WTC11 (cell line): ENCODE results near the gene ETV1. TPM values are rescaled to one million over a fixed set of nuclear protein-coding genes. Genes with fewer than 3 reads are reported as not detected.

Experiments
- ATAC-seq: fragments of 200-7000 bp; cut with Tn5 transposase; 2 replicates; pipeline ENCODE4 v1.10.0; 2021; ENCODE audit warnings: mild to moderate bottlenecking, moderate library complexity
- CTCF ChIA-PET: fragments of 300-600 bp; sonication (Branson Sonifier 250); formaldehyde crosslinking; loops from one replicate; lab custom pipeline; 2021; ENCODE audit warnings: antibody characterized with exemption; lab: Charles Lee
- POLR2A ChIA-PET: fragments of 350-600 bp; sonication (Branson Sonifier 250); formaldehyde crosslinking; loops from one replicate; lab custom pipeline; 2021; ENCODE audit warnings: antibody characterized with exemption; lab: Charles Lee
- DNase-seq: peaks from one replicate; pipeline ENCODE4 v3.0.0; 2021; ENCODE audit warnings: low spot score
- H3K27ac Mint-ChIP-seq: 2 replicates; pipeline ENCODE4 v1.8.0; 2021; ENCODE audit warnings: mixed read lengths
- H3K27me3 Mint-ChIP-seq: 2 replicates; pipeline ENCODE4 v1.8.0; 2021; ENCODE audit warnings: low read depth, mild to moderate bottlenecking, moderate library complexity, mixed read lengths
- H3K36me3 Mint-ChIP-seq: 2 replicates; pipeline ENCODE4 v1.8.0; 2021; ENCODE audit warnings: mixed read lengths
- H3K4me1 Mint-ChIP-seq: 2 replicates; pipeline ENCODE4 v1.8.0; 2022; ENCODE audit warnings: mixed read lengths
- H3K4me3 Mint-ChIP-seq: 2 replicates; pipeline ENCODE4 v1.8.0; 2021; ENCODE audit warnings: mild to moderate bottlenecking, moderate library complexity, mixed read lengths
- H3K9me3 Mint-ChIP-seq: 2 replicates; pipeline ENCODE4 v1.8.0; 2021; ENCODE audit warnings: mixed read lengths
- CDX4 ChIP-seq: fragments of 250-450 bp; sonication (Bioruptor Pico); IDR thresholded peaks from 2 replicates; pipeline ENCODE4 v1.9.0; 2021; ENCODE audit warnings: moderate library complexity, mild to moderate bottlenecking, inconsistent platforms, borderline replicate concordance
- CREB1 ChIP-seq: sonication (generic); formaldehyde crosslinking; IDR thresholded peaks from 2 replicates; pipeline ENCODE4 v1.8.0; 2023; ENCODE audit warnings: mild to moderate bottlenecking, missing genetic modification reagents
- CTCF ChIP-seq: fragments of 200-600 bp; IDR thresholded peaks from 2 replicates; pipeline ENCODE4 v1.8.0; 2022; ENCODE audit warnings: antibody characterized with exemption
- ELF4 ChIP-seq: sonication (generic); formaldehyde crosslinking; IDR thresholded peaks from 2 replicates; pipeline ENCODE4 v1.8.1; 2022; ENCODE audit warnings: low read depth, mild to moderate bottlenecking, moderate library complexity, missing genetic modification reagents
- ETV6 ChIP-seq: sonication (generic); formaldehyde crosslinking; IDR thresholded peaks from 2 replicates; pipeline ENCODE4 v1.8.1; 2022; ENCODE audit warnings: mild to moderate bottlenecking, missing genetic modification reagents
- FOXK1 ChIP-seq: sonication (generic); formaldehyde crosslinking; IDR thresholded peaks from 2 replicates; pipeline ENCODE4 v1.8.0; 2022; ENCODE audit warnings: mild to moderate bottlenecking, moderate library complexity, missing genetic modification reagents
- FOXP4 ChIP-seq: sonication (generic); formaldehyde crosslinking; IDR thresholded peaks from 2 replicates; pipeline ENCODE4 v1.8.0; 2022; ENCODE audit warnings: mild to moderate bottlenecking, missing genetic modification reagents
- GTF2I ChIP-seq: fragments of 250-450 bp; sonication (Bioruptor Pico); conservative IDR thresholded peaks from 2 replicates; pipeline ENCODE4 v1.4.0; 2021; ENCODE audit warnings: mild to moderate bottlenecking
- JAZF1 ChIP-seq: fragments of 250-450 bp; sonication (Bioruptor Pico); IDR thresholded peaks from 2 replicates; pipeline ENCODE4 v1.9.0; 2021; ENCODE audit warnings: moderate library complexity, mild to moderate bottlenecking, inconsistent platforms
- MXD4 ChIP-seq: fragments of 250-450 bp; sonication (Bioruptor Pico); IDR thresholded peaks from 2 replicates; pipeline ENCODE4 v1.8.0; 2021; ENCODE audit warnings: mild to moderate bottlenecking, moderate library complexity, borderline replicate concordance
- NR2C2 ChIP-seq: sonication (generic); formaldehyde crosslinking; IDR thresholded peaks from 2 replicates; pipeline ENCODE4 v1.8.0; 2022; ENCODE audit warnings: mild to moderate bottlenecking, missing genetic modification reagents
- NR3C1 ChIP-seq: sonication (generic); formaldehyde crosslinking; conservative IDR thresholded peaks from 2 replicates; pipeline ENCODE4 v1.8.1; 2023; ENCODE audit warnings: low read depth, mild to moderate bottlenecking, missing genetic modification reagents
- RORB ChIP-seq: fragments of 250-450 bp; sonication (Bioruptor Pico); IDR thresholded peaks from 2 replicates; pipeline ENCODE4 v1.9.0; 2021; ENCODE audit warnings: mild to moderate bottlenecking
- SMAD3 ChIP-seq: sonication (generic); formaldehyde crosslinking; IDR thresholded peaks from 2 replicates; pipeline ENCODE4 v1.8.0; 2022; ENCODE audit warnings: missing genetic modification reagents, mild to moderate bottlenecking, borderline replicate concordance
- SOX15 ChIP-seq: fragments of 250-450 bp; sonication (Bioruptor Pico); IDR thresholded peaks from 2 replicates; pipeline ENCODE4 v1.9.0; 2021; ENCODE audit warnings: mild to moderate bottlenecking
- TCF7 ChIP-seq: sonication (generic); formaldehyde crosslinking; IDR thresholded peaks from 2 replicates; pipeline ENCODE4 v1.8.0; 2022; ENCODE audit warnings: mild to moderate bottlenecking, low read depth, missing genetic modification reagents, moderate library complexity
- USF2 ChIP-seq: sonication (generic); formaldehyde crosslinking; IDR thresholded peaks from 2 replicates; pipeline ENCODE4 v1.8.1; 2023; ENCODE audit warnings: mild to moderate bottlenecking, missing genetic modification reagents, moderate library complexity
- ZNF219 ChIP-seq: sonication (generic); formaldehyde crosslinking; IDR thresholded peaks from 2 replicates; pipeline ENCODE4 v1.8.0; 2023; ENCODE audit warnings: missing genetic modification reagents, mild to moderate bottlenecking, borderline replicate concordance
- ZNF263 ChIP-seq: sonication (generic); formaldehyde crosslinking; IDR thresholded peaks from 2 replicates; pipeline ENCODE4 v1.8.1; 2022; ENCODE audit warnings: low read depth, mild to moderate bottlenecking, moderate library complexity, missing genetic modification reagents
- ZNF532 ChIP-seq: fragments of 250-450 bp; sonication (Bioruptor Pico); IDR thresholded peaks from 2 replicates; pipeline ENCODE4 v1.9.0; 2021; ENCODE audit warnings: mild to moderate bottlenecking, borderline replicate concordance
- ZNF671 ChIP-seq: fragments of 250-450 bp; sonication (Bioruptor Pico); IDR thresholded peaks from 2 replicates; pipeline ENCODE4 v1.8.0; 2021; ENCODE audit warnings: mild to moderate bottlenecking
- total RNA-seq: library from RNA; stranded (reverse); gene quantifications from 3 replicates; pipeline ENCODE4 v1.2.3, GENCODE V29; 2021
- TF ChIP-seq, protein P1 (sequence below): sonication (generic); formaldehyde crosslinking; IDR thresholded peaks from 2 replicates; pipeline ENCODE4 v1.8.0; 2022; ENCODE audit warnings: mild to moderate bottlenecking, missing genetic modification reagents
- TF ChIP-seq, protein P2 (sequence below): sonication (generic); formaldehyde crosslinking; IDR thresholded peaks from 2 replicates; pipeline ENCODE4 v1.8.1; 2022; ENCODE audit warnings: low read depth, missing genetic modification reagents, borderline replicate concordance

Gene ETV1
- total RNA-seq, 1 experiment from 2014 or later, result 76.6 TPM

DNA sequence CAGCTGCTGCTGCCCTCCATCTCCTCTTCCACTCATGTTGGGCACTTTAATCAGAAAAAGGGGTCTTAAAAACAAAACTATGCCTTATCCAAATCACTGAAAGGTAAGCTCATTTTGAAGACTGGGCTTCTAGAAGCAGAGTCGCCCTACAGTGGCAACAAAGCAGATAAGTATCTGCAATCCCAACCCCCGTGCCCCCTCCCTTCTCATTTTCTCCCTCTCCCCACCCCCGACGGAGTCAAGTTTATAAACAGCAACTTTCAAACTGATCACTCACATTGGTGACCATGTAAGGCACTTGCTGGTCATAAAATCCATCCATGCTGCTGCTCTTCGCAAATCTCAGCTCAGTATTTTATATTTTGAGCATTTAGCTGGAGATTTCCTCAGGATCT is 738 bp downstream of the ETV1 start:
- no peaks in the 10 kb centered on the region for H3K36me3 Mint-ChIP-seq
- ATAC-seq (no peak), DNase-seq (peak; percentile 35)
- CTCF ChIA-PET, result interaction anchor here (0.6 to 2.1 kb wide), 9 partner anchors 9 to 970 kb away, joined by 3 to 9 read pairs (median 4); no protein-coding TSS in a partner anchor
- POLR2A ChIA-PET, result interaction anchor here (0.9 to 5.0 kb wide), 2 partner anchors 9 to 469 kb away, joined by 3 to 33 read pairs; no protein-coding TSS in a partner anchor
- no peak overlapping the region for H3K4me3 Mint-ChIP-seq
- H3K27ac Mint-ChIP-seq, result no peak overlapping the region
- no peaks in the 10 kb centered on the region for H3K27me3 Mint-ChIP-seq
- peaks cover 37% of the 10 kb centered on the region for H3K4me1 Mint-ChIP-seq
- TF ChIP-seq ETV6 (no peak), JAZF1 (CRISPR knock-in tag) (no peak), ZNF219 (no peak), ZNF263 (CRISPR knock-in tag) (no peak), NR3C1 (no peak), NR2C2 (CRISPR knock-in tag) (no peak), CTCF (no peak), USF2 (no peak)
- TF ChIP-seq, protein P1, sequence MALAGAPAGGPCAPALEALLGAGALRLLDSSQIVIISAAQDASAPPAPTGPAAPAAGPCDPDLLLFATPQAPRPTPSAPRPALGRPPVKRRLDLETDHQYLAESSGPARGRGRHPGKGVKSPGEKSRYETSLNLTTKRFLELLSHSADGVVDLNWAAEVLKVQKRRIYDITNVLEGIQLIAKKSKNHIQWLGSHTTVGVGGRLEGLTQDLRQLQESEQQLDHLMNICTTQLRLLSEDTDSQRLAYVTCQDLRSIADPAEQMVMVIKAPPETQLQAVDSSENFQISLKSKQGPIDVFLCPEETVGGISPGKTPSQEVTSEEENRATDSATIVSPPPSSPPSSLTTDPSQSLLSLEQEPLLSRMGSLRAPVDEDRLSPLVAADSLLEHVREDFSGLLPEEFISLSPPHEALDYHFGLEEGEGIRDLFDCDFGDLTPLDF (CRISPR knock-in tag), result no peak
- TF ChIP-seq, protein P2, sequence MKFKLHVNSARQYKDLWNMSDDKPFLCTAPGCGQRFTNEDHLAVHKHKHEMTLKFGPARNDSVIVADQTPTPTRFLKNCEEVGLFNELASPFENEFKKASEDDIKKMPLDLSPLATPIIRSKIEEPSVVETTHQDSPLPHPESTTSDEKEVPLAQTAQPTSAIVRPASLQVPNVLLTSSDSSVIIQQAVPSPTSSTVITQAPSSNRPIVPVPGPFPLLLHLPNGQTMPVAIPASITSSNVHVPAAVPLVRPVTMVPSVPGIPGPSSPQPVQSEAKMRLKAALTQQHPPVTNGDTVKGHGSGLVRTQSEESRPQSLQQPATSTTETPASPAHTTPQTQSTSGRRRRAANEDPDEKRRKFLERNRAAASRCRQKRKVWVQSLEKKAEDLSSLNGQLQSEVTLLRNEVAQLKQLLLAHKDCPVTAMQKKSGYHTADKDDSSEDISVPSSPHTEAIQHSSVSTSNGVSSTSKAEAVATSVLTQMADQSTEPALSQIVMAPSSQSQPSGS (CRISPR knock-in tag), result no peak
- no peaks in the 10 kb centered on the region for H3K9me3 Mint-ChIP-seq

DNA sequence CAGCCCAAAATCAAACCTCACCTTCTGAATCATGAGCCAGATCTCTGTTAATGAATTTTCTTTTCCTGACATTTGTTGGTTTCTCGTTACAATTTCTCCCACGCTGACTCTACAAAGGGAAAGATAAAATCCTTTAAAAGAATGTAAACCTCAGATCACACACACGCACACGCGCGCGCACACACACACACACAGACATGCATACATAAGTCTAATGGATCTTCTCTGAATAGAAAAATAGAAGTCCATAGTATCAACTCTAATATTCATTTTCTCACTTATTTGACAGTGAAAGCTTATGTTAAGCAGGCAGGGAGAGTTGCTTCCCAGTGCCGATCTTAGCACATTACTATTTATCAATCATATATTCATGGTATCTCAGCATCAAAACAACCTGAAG is 1.4 kb downstream of the ETV1 start:
- no peak for DNase-seq
- Mint-ChIP-seq H3K4me1 (peaks cover 40% of the 10 kb centered on the region), H3K9me3 (no peaks in the 10 kb centered on the region), H3K36me3 (no peaks in the 10 kb centered on the region), H3K27me3 (no peaks in the 10 kb centered on the region), H3K4me3 (no peak overlapping the region), H3K27ac (no peak overlapping the region)
- ChIA-PET POLR2A (interaction anchor here (5.0 kb wide), 1 partner anchor 8 kb away, joined by 33 read pairs; no protein-coding TSS in a partner anchor), CTCF (interaction anchor here (1.8 kb wide), 2 partner anchors 471 to 704 kb away, joined by 4 to 9 read pairs; no protein-coding TSS in a partner anchor)
- ATAC-seq, result no peak
- TF ChIP-seq ZNF671 (CRISPR knock-in tag) (no peak), SOX15 (no peak), MXD4 (no peak), ELF4 (CRISPR knock-in tag) (no peak), FOXK1 (no peak), NR2C2 (CRISPR knock-in tag) (no peak), GTF2I (CRISPR knock-in tag) (no peak), CDX4 (no peak), TCF7 (CRISPR knock-in tag) (no peak), SMAD3 (no peak), ZNF532 (CRISPR knock-in tag) (no peak), ZNF263 (CRISPR knock-in tag) (no peak), CREB1 (CRISPR knock-in tag) (no peak), RORB (CRISPR knock-in tag) (no peak), FOXP4 (CRISPR knock-in tag) (no peak)
